SK-N-SH (cell line): ENCODE measurements around the gene RRM2. TPM values are rescaled to one million over a fixed set of nuclear protein-coding genes. Genes with fewer than 3 reads are reported as not detected.

Experiments
- CTCF ChIA-PET: fragments of 300-600, 350-600 bp; formaldehyde crosslinking; extraction: SDS; loops from one replicate; lab custom pipeline; 2021; lab: Yijun Ruan, JAX
- POLR2A ChIA-PET: fragments of 350-600 bp; sonication (Branson Sonifier 250); formaldehyde crosslinking; extraction: SDS; loops from one replicate; lab custom pipeline; 2020; ENCODE audit warnings: antibody characterized with exemption, inconsistent platforms; lab: Yijun Ruan, JAX
- DNase-seq: peaks from one replicate; pipeline ENCODE4 v3.0.0; 2012
- H2AFZ ChIP-seq: fragments of 200-600 bp; sonication (generic); 2 replicates; pipeline ENCODE4 v1.8.1; 2016; ENCODE audit warnings: antibody characterized with exemption, mild to moderate bottlenecking, low read depth
- H3F3A ChIP-seq: fragments of 200-600 bp; sonication (generic); replicated peaks from 2 replicates; pipeline ENCODE3; 2016; ENCODE audit warnings: antibody characterized with exemption, mild to moderate bottlenecking; ENCODE audit not compliant: insufficient read depth
- H3K27ac ChIP-seq, 2 experiments: fragments of 200-500 bp in 1 of 2; fragments of 200-600 bp in 1 of 2; sonication (Bioruptor generic) in 1 of 2; sonication (generic), shearing (Covaris generic) in 1 of 2; 2 replicates each; pipeline versions ENCODE4 v1.5.1 to v1.6.1; 2014 to 2016; ENCODE audit warnings: low read depth in 2 of 2, inconsistent platforms in 1 of 2, low read length in 1 of 2, mild to moderate bottlenecking in 1 of 2, mixed read lengths in 1 of 2
- H3K27me3 ChIP-seq: fragments of 200-600 bp; sonication (generic), shearing (Covaris generic); 2 replicates; pipeline ENCODE4 v1.6.1; 2016; ENCODE audit warnings: mixed run types; ENCODE audit not compliant: insufficient read depth
- H3K36me3 ChIP-seq, 2 experiments: fragments of 200-500 bp in 1 of 2; fragments of 200-600 bp in 1 of 2; sonication (Bioruptor generic) in 1 of 2; sonication (generic) in 1 of 2; replicated peaks in 1 of 2; 2 replicates each; pipeline versions ENCODE3 to v1.5.1; 2014 to 2016; ENCODE audit warnings: low read length in 1 of 2, mild to moderate bottlenecking in 1 of 2; ENCODE audit not compliant: insufficient read depth in 2 of 2, control insufficient read depth in 1 of 2
- H3K4me1 ChIP-seq, 2 experiments: fragments of 200-500 bp in 1 of 2; fragments of 200-600 bp in 1 of 2; sonication (Bioruptor generic) in 1 of 2; sonication (generic), shearing (Covaris generic) in 1 of 2; 2 replicates each; pipeline versions ENCODE4 v1.5.1 to v1.6.1; 2014 to 2016; ENCODE audit warnings: low read depth in 1 of 2, low read length in 1 of 2, mixed run types in 1 of 2; ENCODE audit not compliant: insufficient read depth in 2 of 2, control insufficient read depth in 1 of 2
- H3K4me2 ChIP-seq: fragments of 200-600 bp; sonication (generic), shearing (Covaris generic); 2 replicates; pipeline ENCODE4 v1.6.1; 2017; ENCODE audit warnings: mixed run types
- H3K4me3 ChIP-seq, 2 experiments: fragments of 200-500 bp in 1 of 2; fragments of 200-600 bp in 1 of 2; sonication (Bioruptor generic) in 1 of 2; sonication (generic), shearing (Covaris generic) in 1 of 2; 2 replicates each; pipeline versions ENCODE4 v1.5.1 to v1.8.1; 2014 to 2016; ENCODE audit warnings: low read depth in 2 of 2, inconsistent platforms in 1 of 2, low read length in 1 of 2, mild to moderate bottlenecking in 1 of 2, mixed read lengths in 1 of 2, moderate library complexity in 1 of 2
- H3K79me2 ChIP-seq: fragments of 200-600 bp; sonication (generic); 2 replicates; pipeline ENCODE4 v1.8.1; 2017; ENCODE audit warnings: mild to moderate bottlenecking; ENCODE audit not compliant: insufficient read depth
- H3K9ac ChIP-seq: fragments of 200-600 bp; sonication (generic); 2 replicates; pipeline ENCODE4 v1.6.1; 2017; ENCODE audit warnings: mixed run types
- H3K9me2 ChIP-seq: fragments of 200-600 bp; sonication (generic); 2 replicates; pipeline ENCODE4 v1.6.1; 2017; ENCODE audit warnings: mixed run types
- H3K9me3 ChIP-seq: fragments of 200-600 bp; sonication (generic); 2 replicates; pipeline ENCODE4 v1.6.1; 2017; ENCODE audit warnings: mixed run types, mild to moderate bottlenecking, moderate library complexity
- H4K20me1 ChIP-seq: fragments of 200-600 bp; sonication (generic); 2 replicates; pipeline ENCODE4 v1.6.1; 2017; ENCODE audit warnings: mild to moderate bottlenecking, mixed run types; ENCODE audit not compliant: insufficient read depth
- ELF1 ChIP-seq: IDR thresholded peaks from 2 replicates; pipeline ENCODE4 v1.4.0; 2012
- EP300 ChIP-seq, 2 experiments: IDR thresholded peaks; 2 replicates each; pipeline versions ENCODE4 v1.4.0 to v1.6.1; 2012; ENCODE audit warnings: borderline replicate concordance in 1 of 2, low read depth in 1 of 2, low read length in 1 of 2
- FOSL2 ChIP-seq: IDR thresholded peaks from 2 replicates; pipeline ENCODE4 v1.4.0; 2012; ENCODE audit warnings: low read depth, mild to moderate bottlenecking, moderate library complexity, borderline replicate concordance
- FOXJ3 ChIP-seq: sonication (generic); formaldehyde crosslinking; IDR thresholded peaks from 2 replicates; pipeline ENCODE4 v1.5.1; 2020; ENCODE audit warnings: mild to moderate bottlenecking, missing genetic modification reagents
- FOXM1 ChIP-seq: IDR thresholded peaks from 2 replicates; pipeline ENCODE4 v1.4.0; 2012; ENCODE audit warnings: low read depth, mild to moderate bottlenecking
- JUND ChIP-seq: IDR thresholded peaks from 2 replicates; pipeline ENCODE4 v1.4.0; 2012
- MAX ChIP-seq: IDR thresholded peaks from 2 replicates; pipeline ENCODE4 v1.4.0; 2012; ENCODE audit warnings: low read depth
- MEF2A ChIP-seq: IDR thresholded peaks from 2 replicates; pipeline ENCODE4 v1.4.0; 2012; ENCODE audit warnings: low read depth, borderline replicate concordance
- MXI1 ChIP-seq: IDR thresholded peaks from 2 replicates; pipeline ENCODE4 v1.6.1; 2012; ENCODE audit warnings: mild to moderate bottlenecking, low read depth, low read length, improper control_type of control experiment
- NFIC ChIP-seq: IDR thresholded peaks from 2 replicates; pipeline ENCODE4 v1.4.0; 2012; ENCODE audit warnings: borderline replicate concordance
- NRF1 ChIP-seq: IDR thresholded peaks from 2 replicates; pipeline ENCODE4 v1.6.1; 2012; ENCODE audit warnings: low read depth, mild to moderate bottlenecking, low read length
- POLR2AphosphoS5 ChIP-seq: IDR thresholded peaks from 2 replicates; pipeline ENCODE4 v1.6.1; 2012; ENCODE audit warnings: low read depth, low read length
- RAD21 ChIP-seq: IDR thresholded peaks from 2 replicates; pipeline ENCODE4 v1.6.1; 2012; ENCODE audit warnings: mild to moderate bottlenecking, low read length
- RCOR1 ChIP-seq: fragments of 150-350 bp; IDR thresholded peaks from 2 replicates; pipeline ENCODE4 v1.6.1; 2017; ENCODE audit warnings: antibody characterized with exemption, low read length
- RXRA ChIP-seq: IDR thresholded peaks from 2 replicates; pipeline ENCODE4 v1.4.0; 2012; ENCODE audit warnings: low read depth, mild to moderate bottlenecking, borderline replicate concordance
- TAF1 ChIP-seq: IDR thresholded peaks from 2 replicates; pipeline ENCODE4 v1.6.1; 2012; ENCODE audit warnings: low read depth, mild to moderate bottlenecking, low read length, moderate library complexity, borderline replicate concordance
- TCF12 ChIP-seq: IDR thresholded peaks from 2 replicates; pipeline ENCODE4 v1.4.0; 2012
- TEAD4 ChIP-seq: IDR thresholded peaks from 2 replicates; pipeline ENCODE4 v1.4.0; 2012; ENCODE audit warnings: mild to moderate bottlenecking, borderline replicate concordance; ENCODE audit not compliant: insufficient read depth
- YY1 ChIP-seq: IDR thresholded peaks from 2 replicates; pipeline ENCODE4 v1.4.0; 2012; ENCODE audit warnings: low read depth, mild to moderate bottlenecking
- WGBS: methylation state at CpG from one replicate; pipeline ENCODE4 v1.1.6; 2017; ENCODE audit warnings: low lambda C conversion rate; 5-methylcytosine and 5-hydroxymethylcytosine counted together
- polyA plus RNA-seq, 3 experiments: library from polyadenylated mRNA; depleted of rRNA; stranded (reverse); fragments of >200 nt; gene quantifications; 2 replicates each; pipeline ENCODE4 v1.2.3, GENCODE V29; 2012
- TF ChIP-seq, protein P1 (sequence below): IDR thresholded peaks from 2 replicates; pipeline ENCODE4 v1.4.0; 2012; ENCODE audit warnings: low read depth, borderline replicate concordance
- TF ChIP-seq, protein P2 (sequence below): IDR thresholded peaks from 2 replicates; pipeline ENCODE4; 2012
- TF ChIP-seq, protein P3 (sequence below): fragments of 150-350 bp; IDR thresholded peaks from 2 replicates; pipeline ENCODE4 v1.6.1; 2016; ENCODE audit warnings: mild to moderate bottlenecking, low read depth, low read length

Gene RRM2
- polyA plus RNA-seq, 1 of the 3 experiments (the other 2 are of a cell fraction) = 38.9 TPM

DNA sequence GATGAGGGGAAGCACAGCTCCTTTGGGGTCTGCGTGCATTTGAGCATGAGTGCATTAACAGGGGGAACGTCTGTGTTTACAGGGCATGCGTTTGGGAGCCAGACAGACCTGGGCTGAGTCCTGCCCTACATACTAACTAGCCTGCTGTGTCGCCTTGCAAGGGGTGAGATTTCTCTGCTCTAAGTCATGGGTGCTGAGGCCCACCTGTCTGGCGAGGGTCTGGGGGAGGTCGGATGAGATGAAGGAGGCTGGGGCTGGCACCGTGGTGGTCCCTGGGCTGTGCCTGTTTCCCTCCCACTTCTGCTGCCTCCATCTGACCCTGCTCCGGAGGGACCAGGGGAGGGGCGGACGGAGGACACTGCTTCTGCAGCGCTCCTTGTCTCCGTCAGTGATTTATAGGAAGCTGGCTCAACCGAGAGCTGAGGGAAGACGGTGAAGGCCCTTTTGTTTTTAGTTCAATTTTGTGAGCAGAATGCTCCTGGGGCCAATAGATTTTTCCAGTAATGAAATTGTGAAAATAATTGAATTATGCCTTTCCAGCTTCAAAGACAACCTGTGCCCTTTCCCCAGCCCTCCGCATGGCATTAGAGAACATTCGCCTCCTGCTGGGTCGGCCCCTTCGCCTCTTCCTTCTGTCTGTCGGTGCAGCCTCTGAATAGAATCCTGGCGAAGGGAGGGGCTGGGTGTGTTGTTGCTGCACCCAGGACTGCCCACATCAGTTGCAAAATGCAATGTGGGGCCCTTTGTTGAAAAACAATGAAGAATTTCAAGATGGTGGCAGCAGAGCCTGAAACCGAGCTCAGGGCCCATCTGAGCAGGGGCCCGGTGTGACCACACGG lies 49.7 kb downstream of the RRM2 start:
- WGBS = 86% methylated on average over 23 of the region's 23 CpGs
- H3K4me2 ChIP-seq = no peak overlapping the region
- H3K9ac ChIP-seq = no peak overlapping the region
- no peak overlapping the region for H2AFZ ChIP-seq
- peaks cover 19 to 45% of the 10 kb centered on the region in 2 experiments; a peak in 3 of 4 replicates for H3K4me1 ChIP-seq
- POLR2A ChIA-PET = interaction anchor here (1.0 kb wide), 1 partner anchor 21 kb away, joined by 3 read pairs; no protein-coding TSS in a partner anchor
- peak overlapping the region in 1 of 2 experiments; percentile 90; a peak in 2 of 4 replicates for H3K27ac ChIP-seq
- no peaks in the 10 kb centered on the region for H4K20me1 ChIP-seq
- DNase-seq = peak; percentile 61
- no peaks in the 10 kb centered on the region for H3F3A ChIP-seq
- CTCF ChIA-PET = interaction anchor here (0.6 to 6.5 kb wide), 16 partner anchors 9 to 875 kb away, joined by 3 to 36 read pairs (median 4); no protein-coding TSS in a partner anchor
- no peaks in the 10 kb centered on the region for H3K36me3 ChIP-seq
- H3K9me3 ChIP-seq = no peaks in the 10 kb centered on the region
- no peaks in the 10 kb centered on the region for H3K27me3 ChIP-seq
- no peak overlapping the region for H3K4me3 ChIP-seq
- no peaks in the 10 kb centered on the region for H3K79me2 ChIP-seq
- H3K9me2 ChIP-seq = no peaks in the 10 kb centered on the region
- TF ChIP-seq NFIC (no peak), FOSL2 (no peak), TEAD4 (no peak), POLR2AphosphoS5 (no peak), RCOR1 (0 out of 2 replicates have a peak, but pooled peaks have one; percentile 21), TAF1 (no peak), EP300 (IDR thresholded peaks at IDR 0.05; ENCODE audit: borderline replicate concordance in 1 of 2, low read depth in 1 of 2, low read length in 1 of 2) (peak in 1 of 2 experiments; percentile 14; a peak in 1 of 4 replicates), YY1 (no peak), ELF1 (no peak), TCF12 (no peak), JUND (no peak)
- TF ChIP-seq, protein P1, sequence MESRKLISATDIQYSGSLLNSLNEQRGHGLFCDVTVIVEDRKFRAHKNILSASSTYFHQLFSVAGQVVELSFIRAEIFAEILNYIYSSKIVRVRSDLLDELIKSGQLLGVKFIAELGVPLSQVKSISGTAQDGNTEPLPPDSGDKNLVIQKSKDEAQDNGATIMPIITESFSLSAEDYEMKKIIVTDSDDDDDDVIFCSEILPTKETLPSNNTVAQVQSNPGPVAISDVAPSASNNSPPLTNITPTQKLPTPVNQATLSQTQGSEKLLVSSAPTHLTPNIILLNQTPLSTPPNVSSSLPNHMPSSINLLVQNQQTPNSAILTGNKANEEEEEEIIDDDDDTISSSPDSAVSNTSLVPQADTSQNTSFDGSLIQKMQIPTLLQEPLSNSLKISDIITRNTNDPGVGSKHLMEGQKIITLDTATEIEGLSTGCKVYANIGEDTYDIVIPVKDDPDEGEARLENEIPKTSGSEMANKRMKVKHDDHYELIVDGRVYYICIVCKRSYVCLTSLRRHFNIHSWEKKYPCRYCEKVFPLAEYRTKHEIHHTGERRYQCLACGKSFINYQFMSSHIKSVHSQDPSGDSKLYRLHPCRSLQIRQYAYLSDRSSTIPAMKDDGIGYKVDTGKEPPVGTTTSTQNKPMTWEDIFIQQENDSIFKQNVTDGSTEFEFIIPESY = no peak

DNA sequence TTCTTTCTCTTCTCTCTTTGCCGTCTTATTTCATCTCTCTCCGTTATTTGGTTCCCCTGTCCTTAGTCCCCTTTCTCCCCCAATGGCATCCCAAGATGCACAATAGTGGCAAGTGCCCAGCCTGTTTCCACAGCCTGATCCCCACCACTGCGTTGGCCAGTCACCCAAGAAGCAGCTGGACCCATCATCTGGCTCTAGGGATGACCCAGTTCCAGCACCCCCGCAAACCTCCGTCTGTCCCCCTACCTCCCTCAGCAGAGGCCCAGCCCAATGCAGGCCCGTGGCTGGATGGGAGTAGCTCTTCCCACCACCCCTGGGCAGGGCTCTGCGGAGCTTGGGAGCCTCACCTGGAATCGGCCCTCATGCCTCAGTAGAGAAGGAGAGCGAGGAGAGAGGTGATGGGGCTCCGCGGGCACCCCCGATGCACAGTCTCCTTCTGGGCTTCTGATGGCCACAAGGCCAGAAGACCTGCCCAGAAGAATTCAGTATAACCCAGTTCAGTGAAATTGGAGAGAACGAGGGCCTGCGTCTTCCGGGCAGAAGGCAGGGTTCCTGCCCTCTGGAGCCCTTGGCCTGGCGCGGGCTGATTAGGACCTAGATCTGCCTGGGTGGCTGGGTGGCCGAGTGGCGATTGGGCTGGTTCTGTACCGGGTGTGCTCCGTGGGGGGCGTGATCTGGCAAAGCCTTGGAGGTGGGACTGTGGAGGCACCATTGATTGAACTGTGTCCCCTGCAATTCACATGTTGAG lies 50.9 kb downstream of the RRM2 start:
- Histone ChIP-seq H3K36me3 (no peaks in the 10 kb centered on the region), H3K27ac (no peak overlapping the region), H3K27me3 (no peaks in the 10 kb centered on the region), H3K9me3 (no peaks in the 10 kb centered on the region), H4K20me1 (no peaks in the 10 kb centered on the region), H3K4me3 (no peak overlapping the region), H2AFZ (no peak overlapping the region), H3K9me2 (no peaks in the 10 kb centered on the region), H3K4me1 (peaks cover 19 to 35% of the 10 kb centered on the region in 2 experiments; a peak in 3 of 4 replicates), H3K79me2 (no peaks in the 10 kb centered on the region), H3F3A (no peaks in the 10 kb centered on the region), H3K9ac (no peak overlapping the region), H3K4me2 (no peak overlapping the region)
- DNase-seq = no peak
- POLR2A ChIA-PET = no interaction called here
- TF ChIP-seq MXI1 (no peak), RXRA (no peak), MEF2A (no peak), YY1 (no peak), NFIC (no peak), JUND (no peak), TCF12 (no peak), POLR2AphosphoS5 (no peak), MAX (no peak), NRF1 (no peak), FOXM1 (no peak), FOXJ3 (CRISPR knock-in tag) (no peak), RAD21 (no peak), EP300 (IDR thresholded peaks at IDR 0.05; ENCODE audit: borderline replicate concordance in 1 of 2, low read depth in 1 of 2, low read length in 1 of 2) (no peak)
- TF ChIP-seq, protein P2, sequence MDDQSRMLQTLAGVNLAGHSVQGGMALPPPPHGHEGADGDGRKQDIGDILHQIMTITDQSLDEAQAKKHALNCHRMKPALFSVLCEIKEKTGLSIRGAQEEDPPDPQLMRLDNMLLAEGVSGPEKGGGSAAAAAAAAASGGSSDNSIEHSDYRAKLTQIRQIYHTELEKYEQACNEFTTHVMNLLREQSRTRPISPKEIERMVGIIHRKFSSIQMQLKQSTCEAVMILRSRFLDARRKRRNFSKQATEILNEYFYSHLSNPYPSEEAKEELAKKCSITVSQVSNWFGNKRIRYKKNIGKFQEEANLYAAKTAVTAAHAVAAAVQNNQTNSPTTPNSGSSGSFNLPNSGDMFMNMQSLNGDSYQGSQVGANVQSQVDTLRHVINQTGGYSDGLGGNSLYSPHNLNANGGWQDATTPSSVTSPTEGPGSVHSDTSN = no peak
- TF ChIP-seq, protein P3, sequence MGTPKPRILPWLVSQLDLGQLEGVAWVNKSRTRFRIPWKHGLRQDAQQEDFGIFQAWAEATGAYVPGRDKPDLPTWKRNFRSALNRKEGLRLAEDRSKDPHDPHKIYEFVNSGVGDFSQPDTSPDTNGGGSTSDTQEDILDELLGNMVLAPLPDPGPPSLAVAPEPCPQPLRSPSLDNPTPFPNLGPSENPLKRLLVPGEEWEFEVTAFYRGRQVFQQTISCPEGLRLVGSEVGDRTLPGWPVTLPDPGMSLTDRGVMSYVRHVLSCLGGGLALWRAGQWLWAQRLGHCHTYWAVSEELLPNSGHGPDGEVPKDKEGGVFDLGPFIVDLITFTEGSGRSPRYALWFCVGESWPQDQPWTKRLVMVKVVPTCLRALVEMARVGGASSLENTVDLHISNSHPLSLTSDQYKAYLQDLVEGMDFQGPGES = no peak
- CTCF ChIA-PET = interaction anchor here (0.7 to 6.5 kb wide), 7 partner anchors 8 to 236 kb away, joined by 3 to 36 read pairs (median 4); no protein-coding TSS in a partner anchor
- WGBS = 97% methylated on average over 22 of the region's 22 CpGs
